Erythroblast (primary cell): Measurements from ENCODE around the gene CTNNBIP1.

ENCODE experiments used
- GATA1 ChIP-seq: IDR thresholded peaks from 2 replicates; pipeline ENCODE4 v1.6.1; 2011; ENCODE audit warnings: low read depth, mild to moderate bottlenecking, control low read depth, low read length, moderate library complexity
- POLR2A ChIP-seq: IDR thresholded peaks from 2 replicates; pipeline ENCODE4 v1.6.1; 2011; ENCODE audit warnings: mild to moderate bottlenecking, low read length

DNA sequence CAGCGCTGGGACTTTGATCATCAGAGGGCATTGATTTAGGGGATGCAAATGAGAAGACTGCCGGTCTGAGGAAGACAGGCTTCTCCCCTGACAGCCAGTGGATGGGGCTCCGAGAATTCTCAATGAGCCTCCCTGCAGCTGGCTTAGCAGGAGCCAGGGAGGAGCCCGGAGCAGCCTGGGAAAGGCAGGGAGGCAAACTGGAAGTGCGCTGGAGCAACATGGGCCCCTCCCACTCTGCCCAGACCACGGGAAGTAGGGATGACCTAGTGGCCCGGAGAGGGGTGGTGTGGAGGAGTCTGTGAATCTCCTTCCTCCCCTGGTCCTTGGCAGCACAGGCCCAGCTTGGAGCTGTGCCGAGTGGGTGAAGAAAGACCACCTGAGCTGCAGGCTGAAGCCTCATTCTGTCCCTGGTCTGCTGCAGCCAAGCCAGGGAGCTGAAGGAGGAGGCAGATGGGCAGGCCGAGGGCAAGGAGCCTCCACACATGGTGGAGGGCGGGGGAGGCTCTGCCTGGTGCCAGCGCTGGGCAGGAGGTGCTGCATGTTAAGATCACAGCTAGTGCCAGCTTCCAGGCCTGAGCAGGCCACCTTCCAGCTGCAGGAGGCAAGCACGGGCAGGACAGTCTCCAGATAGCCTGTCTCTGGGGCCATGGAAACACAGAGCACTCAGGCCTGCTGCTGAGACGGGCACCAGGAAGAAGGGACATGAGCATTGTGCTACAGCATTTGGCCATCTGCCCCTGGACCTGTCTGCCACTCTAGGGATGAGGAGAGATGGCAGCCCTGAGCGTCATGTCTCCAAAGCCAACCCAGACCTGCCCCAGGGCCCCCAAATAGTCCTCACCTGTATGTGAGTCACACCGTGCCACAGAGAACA lies 74.1 kb downstream of the CTNNBIP1 start:
- TF ChIP-seq POLR2A, result no peak
- no peak for TF ChIP-seq GATA1
